HEK293 (cell line): ENCODE measurements around the gene CAPN5.

Experiments
- CTCF ChIA-PET: fragments of 350-600 bp; formaldehyde crosslinking; extraction: SDS; loops from one replicate; lab custom pipeline; 2021; ENCODE audit warnings: antibody characterized with exemption; lab: Yijun Ruan, JAX
- POLR2A ChIA-PET: fragments of 300-600 bp; formaldehyde crosslinking; extraction: SDS; loops from one replicate; lab custom pipeline; 2020; ENCODE audit warnings: antibody characterized with exemption, inconsistent platforms; lab: Yijun Ruan, JAX
- H3K27ac ChIP-seq: fragments of 200-500 bp; sonication (Bioruptor generic); 2 replicates; pipeline ENCODE4 v1.5.1; 2014; ENCODE audit warnings: low read depth, low read length, control low read depth, inconsistent platforms; ENCODE audit errors: extremely low read depth
- H3K36me3 ChIP-seq, 2 experiments: fragments of 200-500 bp in 1 of 2; sonication (Bioruptor generic) in 1 of 2; 1 replicate in 1 of 2; 2 replicates in 1 of 2; pipeline ENCODE4 v1.5.1; 2014 to 2017; ENCODE audit warnings: inconsistent platforms in 2 of 2, low read length in 2 of 2; ENCODE audit not compliant: control insufficient read depth in 2 of 2, insufficient read depth in 1 of 2
- H3K4me1 ChIP-seq: fragments of 200-500 bp; sonication (Bioruptor generic); 2 replicates; pipeline ENCODE4 v1.5.1; 2014; ENCODE audit warnings: mild to moderate bottlenecking, low read length, inconsistent platforms; ENCODE audit not compliant: control insufficient read depth, insufficient read depth
- H3K4me3 ChIP-seq: 2 replicates; pipeline ENCODE4 v1.5.1; 2011; ENCODE audit warnings: low read depth, mild to moderate bottlenecking, control low read depth, low read length, moderate library complexity
- H3K9me3 ChIP-seq: fragments of 200-500 bp; sonication (Bioruptor generic); 2 replicates; pipeline ENCODE4 v1.5.1; 2014; ENCODE audit warnings: low read depth, low read length, inconsistent platforms; ENCODE audit not compliant: control insufficient read depth, insufficient read depth
- AEBP2 ChIP-seq: fragments of 450-650 bp; formaldehyde crosslinking; IDR thresholded peaks from 2 replicates; pipeline ENCODE4 v1.5.1; 2016; ENCODE audit warnings: missing biosample characterization, missing genetic modification characterization, borderline replicate concordance
- BCL6B ChIP-seq: fragments of 450-650 bp; formaldehyde crosslinking; IDR thresholded peaks from 2 replicates; pipeline ENCODE4 v1.5.1; 2017; ENCODE audit warnings: missing biosample characterization, missing genetic modification characterization
- FEZF1 ChIP-seq: fragments of 450-650 bp; formaldehyde crosslinking; IDR thresholded peaks from 2 replicates; pipeline ENCODE4 v1.5.1; 2016; ENCODE audit warnings: missing biosample characterization, missing genetic modification characterization
- KLF10 ChIP-seq: fragments of 450-650 bp; IDR thresholded peaks from 2 replicates; pipeline ENCODE4 v1.5.1; 2018; ENCODE audit warnings: missing biosample characterization, mild to moderate bottlenecking, missing genetic modification characterization
- KLF8 ChIP-seq: fragments of 450-650 bp; formaldehyde crosslinking; IDR thresholded peaks from 2 replicates; pipeline ENCODE4 v1.5.1; 2016; ENCODE audit warnings: missing biosample characterization, missing genetic modification characterization
- RBAK ChIP-seq: fragments of 450-650 bp; formaldehyde crosslinking; IDR thresholded peaks from 2 replicates; pipeline ENCODE4 v1.5.1; 2016; ENCODE audit warnings: missing biosample characterization, missing genetic modification characterization
- SCRT1 ChIP-seq: fragments of 450-650 bp; formaldehyde crosslinking; IDR thresholded peaks from 2 replicates; pipeline ENCODE4 v1.5.1; 2016; ENCODE audit warnings: missing biosample characterization, missing genetic modification characterization, borderline replicate concordance
- ZNF133 ChIP-seq: fragments of 450-650 bp; formaldehyde crosslinking; IDR thresholded peaks from 2 replicates; pipeline ENCODE4 v1.5.1; 2016; ENCODE audit warnings: missing biosample characterization, missing genetic modification characterization
- ZNF157 ChIP-seq: fragments of 450-650 bp; formaldehyde crosslinking; IDR thresholded peaks from 2 replicates; pipeline ENCODE4 v1.5.1; 2016; ENCODE audit warnings: missing biosample characterization, missing genetic modification characterization
- ZNF211 ChIP-seq: fragments of 450-650 bp; formaldehyde crosslinking; IDR thresholded peaks from 2 replicates; pipeline ENCODE4 v1.5.1; 2016; ENCODE audit warnings: low read depth, missing biosample characterization, missing genetic modification characterization
- ZNF26 ChIP-seq: fragments of 450-650 bp; formaldehyde crosslinking; IDR thresholded peaks from 2 replicates; pipeline ENCODE4 v1.5.1; 2016; ENCODE audit warnings: missing biosample characterization, missing genetic modification characterization
- ZNF341 ChIP-seq: fragments of 450-650 bp; formaldehyde crosslinking; IDR thresholded peaks from 2 replicates; pipeline ENCODE4; 2016; ENCODE audit warnings: low read depth, missing biosample characterization, missing genetic modification characterization
- ZNF362 ChIP-seq: fragments of 450-650 bp; formaldehyde crosslinking; IDR thresholded peaks from 2 replicates; pipeline ENCODE4 v1.5.1; 2016; ENCODE audit warnings: missing biosample characterization, missing genetic modification characterization
- ZNF391 ChIP-seq: fragments of 450-650 bp; formaldehyde crosslinking; IDR thresholded peaks from 2 replicates; pipeline ENCODE4 v1.5.1; 2016; ENCODE audit warnings: low read depth, missing biosample characterization, missing genetic modification characterization, borderline replicate concordance
- ZNF404 ChIP-seq: fragments of 450-650 bp; formaldehyde crosslinking; IDR thresholded peaks from 2 replicates; pipeline ENCODE4 v1.5.1; 2017; ENCODE audit warnings: missing biosample characterization, missing genetic modification characterization
- ZNF449 ChIP-seq: fragments of 450-650 bp; formaldehyde crosslinking; IDR thresholded peaks from 2 replicates; pipeline ENCODE4 v1.5.1; 2017; ENCODE audit warnings: missing biosample characterization, mild to moderate bottlenecking, missing genetic modification characterization, moderate library complexity
- ZNF473 ChIP-seq: fragments of 450-650 bp; formaldehyde crosslinking; IDR thresholded peaks from 2 replicates; pipeline ENCODE4 v1.5.1; 2017; ENCODE audit warnings: missing biosample characterization, missing genetic modification characterization
- ZNF530 ChIP-seq: fragments of 450-650 bp; formaldehyde crosslinking; IDR thresholded peaks from 2 replicates; pipeline ENCODE4 v1.5.1; 2016; ENCODE audit warnings: low read depth, missing biosample characterization, missing genetic modification characterization
- ZNF596 ChIP-seq: fragments of 450-650 bp; IDR thresholded peaks from 2 replicates; pipeline ENCODE4 v1.5.0; 2018; ENCODE audit warnings: missing biosample characterization, mild to moderate bottlenecking, missing genetic modification characterization, moderate library complexity
- ZNF670 ChIP-seq: fragments of 450-650 bp; formaldehyde crosslinking; IDR thresholded peaks from 2 replicates; pipeline ENCODE4 v1.5.1; 2016; ENCODE audit warnings: missing biosample characterization, missing genetic modification characterization, low read depth
- ZNF701 ChIP-seq: fragments of 450-650 bp; formaldehyde crosslinking; IDR thresholded peaks from 2 replicates; pipeline ENCODE4 v1.5.1; 2016; ENCODE audit warnings: missing biosample characterization, missing genetic modification characterization
- ZXDB ChIP-seq: fragments of 450-650 bp; formaldehyde crosslinking; IDR thresholded peaks from 2 replicates; pipeline ENCODE4 v1.5.1; 2016; ENCODE audit warnings: missing biosample characterization, missing genetic modification characterization

Gene CAPN5

DNA sequence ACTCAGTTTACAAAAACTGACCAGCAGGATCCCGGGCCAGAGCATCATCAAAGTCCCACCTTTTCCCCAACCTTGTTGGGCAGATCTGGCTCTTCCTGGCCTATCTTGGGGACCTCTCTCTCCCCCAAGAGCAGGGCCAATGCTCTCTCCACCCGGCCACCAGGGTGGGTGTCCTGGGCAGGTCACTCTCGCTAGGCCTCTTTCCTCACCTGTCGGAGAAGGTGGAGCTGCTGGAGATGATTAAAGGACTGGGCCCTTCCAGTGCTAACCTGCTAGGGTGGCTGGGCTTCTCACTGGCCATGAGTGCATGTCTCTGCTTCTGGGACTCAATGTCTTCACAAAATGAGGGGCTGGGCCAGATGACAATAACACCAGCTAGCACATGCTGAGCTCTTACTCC is 2.9 kb upstream of the CAPN5 start:
- TF ChIP-seq ZNF391 (tag by site-specific recombination) (no peak), ZNF596 (tag by site-specific recombination) (no peak), ZNF530 (tag by site-specific recombination) (no peak), ZNF701 (tag by site-specific recombination) (no peak), ZNF362 (no peak), BCL6B (no peak), ZNF449 (tag by site-specific recombination) (no peak), AEBP2 (tag by site-specific recombination) (no peak), ZNF404 (tag by site-specific recombination) (no peak), ZNF473 (tag by site-specific recombination) (no peak), ZNF211 (tag by site-specific recombination) (no peak), FEZF1 (tag by site-specific recombination) (no peak), ZXDB (no peak), RBAK (tag by site-specific recombination) (no peak), ZNF26 (tag by site-specific recombination) (no peak), ZNF157 (tag by site-specific recombination) (no peak), SCRT1 (no peak), KLF10 (tag by site-specific recombination) (no peak)
- Histone ChIP-seq H3K4me1 (no peaks in the 10 kb centered on the region), H3K9me3 (no peaks in the 10 kb centered on the region), H3K4me3 (no peak overlapping the region), H3K27ac (no peak overlapping the region), H3K36me3 (no peaks in the 10 kb centered on the region)
- CTCF ChIA-PET, result interaction anchor here (0.5 to 2.0 kb wide), 3 partner anchors 16 to 18 kb away, joined by 3 to 14 read pairs (median 4); no protein-coding TSS in a partner anchor
- POLR2A ChIA-PET, result no interaction called here

GRCh38 chr11:77064648-77065217 is 2.0 kb upstream of the CAPN5 start:
- ChIA-PET POLR2A (no interaction called here), CTCF (interaction anchor here (1.4 to 2.2 kb wide), 3 partner anchors 17 to 26 kb away, joined by 8 to 14 read pairs (median 14); no protein-coding TSS in a partner anchor)
- Histone ChIP-seq H3K4me1 (no peaks in the 10 kb centered on the region), H3K4me3 (no peak overlapping the region), H3K36me3 (no peaks in the 10 kb centered on the region), H3K27ac (no peak overlapping the region), H3K9me3 (no peaks in the 10 kb centered on the region)
- no peak for TF ChIP-seq ZNF670 (tag by site-specific recombination)
- TF ChIP-seq KLF8 (tag by site-specific recombination), result no peak
- no peak for TF ChIP-seq ZNF133 (tag by site-specific recombination)
- no peak for TF ChIP-seq ZNF341 (tag by site-specific recombination)
